MM.1S (cell line): ENCODE measurements around the gene LIMS3.
"Not testable (repeated sequence)": the region's sequence is repeated elsewhere in the genome, so short reads cannot be mapped to it uniquely, and the experiment has no call there.

ENCODE experiments used
- DNase-seq: peaks from one replicate; pipeline ENCODE4 v3.0.0-alpha.2; 2015
- H2AFZ ChIP-seq: fragments of 300-600 bp; sonication (generic); 2 replicates; pipeline ENCODE4 v1.6.0; 2016; ENCODE audit warnings: antibody characterized with exemption, low read length
- H3F3A ChIP-seq: fragments of 300-600 bp; sonication (generic); 2 replicates; pipeline ENCODE4 v1.6.1; 2016; ENCODE audit warnings: mild to moderate bottlenecking, antibody characterized with exemption, low read length, moderate library complexity, mixed read lengths; ENCODE audit not compliant: insufficient read depth
- H3K27ac ChIP-seq: fragments of 300-600 bp; sonication (generic); 2 replicates; pipeline ENCODE4 v1.5.1; 2016; ENCODE audit warnings: mild to moderate bottlenecking, low read length
- H3K27me3 ChIP-seq: fragments of 300-600 bp; sonication (generic); replicated peaks from 2 replicates; pipeline ENCODE4 v1.6.0; 2016; ENCODE audit warnings: low read length; ENCODE audit not compliant: insufficient read depth
- H3K36me3 ChIP-seq: fragments of 300-600 bp; sonication (generic); replicated peaks from 2 replicates; pipeline ENCODE4 v1.6.1; 2016; ENCODE audit warnings: mild to moderate bottlenecking, low read length, mixed read lengths; ENCODE audit not compliant: insufficient read depth
- H3K4me1 ChIP-seq: fragments of 300-600 bp; sonication (generic); 2 replicates; pipeline ENCODE4 v1.6.1; 2016; ENCODE audit warnings: low read length, mixed read lengths
- H3K4me2 ChIP-seq: fragments of 300-600 bp; sonication (generic); 2 replicates; pipeline ENCODE4 v1.6.0; 2016; ENCODE audit warnings: low read depth, low read length
- H3K4me3 ChIP-seq: fragments of 300-600 bp; sonication (generic); 2 replicates; pipeline ENCODE4 v1.5.1; 2016; ENCODE audit warnings: low read length, mixed read lengths
- H3K79me2 ChIP-seq: fragments of 300-600 bp; sonication (generic); 2 replicates; pipeline ENCODE4 v1.6.1; 2016; ENCODE audit warnings: mixed run types, low read length, mixed read lengths
- H3K9ac ChIP-seq: fragments of 300-600 bp; sonication (generic); 2 replicates; pipeline ENCODE4 v1.6.1; 2016; ENCODE audit warnings: low read length, mixed read lengths
- H3K9me2 ChIP-seq: fragments of 300-600 bp; sonication (generic); replicated peaks from 2 replicates; pipeline ENCODE4 v1.6.1; 2016; ENCODE audit warnings: mild to moderate bottlenecking, low read length, mixed read lengths; ENCODE audit not compliant: insufficient read depth
- H3K9me3 ChIP-seq: fragments of 300-600 bp; sonication (generic); replicated peaks from 2 replicates; pipeline ENCODE4 v1.6.1; 2016; ENCODE audit warnings: mild to moderate bottlenecking, low read length, mixed read lengths; ENCODE audit not compliant: insufficient read depth
- H4K20me1 ChIP-seq: fragments of 300-600 bp; sonication (generic); 2 replicates; pipeline ENCODE4 v1.6.1; 2016; ENCODE audit warnings: mild to moderate bottlenecking, low read length, moderate library complexity, mixed read lengths; ENCODE audit not compliant: insufficient read depth

The LIMS3 gene

GRCh38 chr2:109936534-109936933 is 38.0 kb downstream of the LIMS3 start:
- not testable (repeated sequence) for H3K4me3 ChIP-seq

GRCh38 chr2:109945362-109945761 is 46.9 kb downstream of the LIMS3 start:
- H3K4me2 ChIP-seq, H3K36me3 ChIP-seq, H3K27ac ChIP-seq, H3F3A ChIP-seq, H3K27me3 ChIP-seq, H4K20me1 ChIP-seq, H3K9ac ChIP-seq, H2AFZ ChIP-seq, H3K9me3 ChIP-seq, H3K4me3 ChIP-seq, H3K79me2 ChIP-seq, H3K4me1 ChIP-seq, DNase-seq, H3K9me2 ChIP-seq: not testable (repeated sequence)

More at GRCh38 chr2:109936534-109936933, 38.0 kb downstream of the LIMS3 start:
- H4K20me1 ChIP-seq, H3K36me3 ChIP-seq, H3K79me2 ChIP-seq, H3K9me2 ChIP-seq, H3K4me1 ChIP-seq, H3K4me2 ChIP-seq, H2AFZ ChIP-seq, H3K27me3 ChIP-seq, H3K27ac ChIP-seq, H3F3A ChIP-seq, H3K9me3 ChIP-seq, H3K9ac ChIP-seq, DNase-seq: not testable (repeated sequence)

DNA sequence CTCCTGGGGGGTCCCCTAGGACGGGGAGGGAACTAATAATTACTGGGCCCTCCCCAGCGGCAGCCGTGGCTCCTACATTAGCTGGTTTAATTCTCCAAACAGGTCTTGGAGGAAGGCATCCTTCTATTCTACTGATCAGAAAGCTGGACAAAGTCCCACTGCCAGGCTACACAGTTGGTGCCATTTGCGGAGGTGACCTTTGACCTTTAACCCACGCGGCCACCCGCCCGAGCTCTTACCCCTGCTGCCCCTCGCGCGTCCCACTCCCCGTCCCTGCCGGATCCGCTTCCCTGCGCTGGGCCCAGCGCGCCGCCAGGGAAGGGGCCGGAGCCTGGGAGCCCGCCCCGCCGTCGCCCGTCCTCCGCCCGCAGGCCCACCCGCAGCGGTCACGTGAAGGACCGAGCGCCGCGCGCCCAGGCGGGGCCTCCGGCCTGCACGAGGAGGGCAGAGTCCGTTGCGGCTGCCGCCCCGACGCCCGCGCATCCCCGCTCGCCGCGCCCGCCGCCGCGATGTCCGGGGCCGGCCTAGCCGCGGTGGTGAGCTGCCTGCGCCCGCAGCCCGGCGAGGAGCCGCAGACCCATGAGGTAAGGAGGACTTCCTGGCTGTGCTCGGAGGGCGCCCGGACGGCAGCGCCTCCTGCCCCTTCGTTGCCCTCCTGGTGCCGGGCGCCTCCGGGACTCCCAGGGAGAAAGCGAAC is 48.9 kb downstream of the LIMS3 start:
- H3F3A ChIP-seq, H3K4me1 ChIP-seq, H3K27me3 ChIP-seq, H3K9me3 ChIP-seq, H3K9me2 ChIP-seq, H3K9ac ChIP-seq, H3K4me2 ChIP-seq, H3K36me3 ChIP-seq, DNase-seq, H3K4me3 ChIP-seq, H4K20me1 ChIP-seq, H3K27ac ChIP-seq, H2AFZ ChIP-seq, H3K79me2 ChIP-seq: not testable (repeated sequence)

- H3K9me2 ChIP-seq, H3K79me2 ChIP-seq, DNase-seq, H3K4me3 ChIP-seq, H2AFZ ChIP-seq, H3K9ac ChIP-seq, H3K4me1 ChIP-seq, H3K36me3 ChIP-seq, H3F3A ChIP-seq, H3K9me3 ChIP-seq, H3K27ac ChIP-seq, H3K27me3 ChIP-seq, H3K4me2 ChIP-seq, H4K20me1 ChIP-seq: not testable (repeated sequence)
These were observed 49.6 kb downstream of the LIMS3 start for GRCh38 chr2:109947959-109948520.

DNA sequence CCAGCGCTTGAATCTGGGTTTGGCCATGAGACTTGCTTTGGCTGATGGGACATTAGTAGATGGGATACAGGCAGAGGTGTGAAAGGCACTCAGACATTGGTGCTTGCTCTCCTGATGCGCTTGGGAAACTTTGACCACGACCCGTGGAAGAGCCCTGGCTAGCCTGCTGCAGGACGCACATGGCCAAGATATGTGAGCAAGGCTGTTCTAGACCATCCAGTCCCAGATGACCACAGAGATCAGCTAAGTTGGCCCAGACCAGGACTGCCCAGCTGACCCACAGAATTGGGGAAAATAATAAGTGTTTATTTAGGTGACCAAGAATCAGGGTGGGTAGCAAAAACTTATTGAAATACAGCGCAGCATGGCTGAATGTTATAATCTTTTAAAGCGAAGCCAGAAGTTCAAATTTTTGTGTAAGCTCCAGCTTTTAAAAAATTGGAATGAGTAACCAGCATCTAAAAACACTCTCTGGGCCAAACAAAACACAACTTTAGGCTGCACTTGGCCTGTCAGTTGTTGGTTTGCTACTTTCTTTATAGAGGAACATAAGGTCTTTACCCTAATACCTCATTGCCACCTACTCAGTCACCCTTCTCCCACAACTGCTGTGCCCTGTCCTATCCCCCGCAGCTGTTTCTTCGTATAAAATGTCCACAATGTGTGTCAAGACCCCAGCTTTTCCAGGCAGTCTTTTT is 51.8 kb downstream of the LIMS3 start:
- H3K9me3 ChIP-seq, H3K4me2 ChIP-seq, H3K9ac ChIP-seq, H3K4me3 ChIP-seq, H3K27me3 ChIP-seq, H3K36me3 ChIP-seq, H3K9me2 ChIP-seq, H3K4me1 ChIP-seq, H3K27ac ChIP-seq, DNase-seq, H4K20me1 ChIP-seq, H3F3A ChIP-seq, H2AFZ ChIP-seq, H3K79me2 ChIP-seq: not testable (repeated sequence)

GRCh38 chr2:109963942-109964341 is 65.5 kb downstream of the LIMS3 start:
- not testable (repeated sequence) for H3K9ac ChIP-seq, H3K9me2 ChIP-seq, H3K4me2 ChIP-seq, H3K4me3 ChIP-seq, DNase-seq, H3K9me3 ChIP-seq, H3K79me2 ChIP-seq, H2AFZ ChIP-seq, H3F3A ChIP-seq, H3K4me1 ChIP-seq, H4K20me1 ChIP-seq, H3K36me3 ChIP-seq, H3K27me3 ChIP-seq, H3K27ac ChIP-seq

DNA sequence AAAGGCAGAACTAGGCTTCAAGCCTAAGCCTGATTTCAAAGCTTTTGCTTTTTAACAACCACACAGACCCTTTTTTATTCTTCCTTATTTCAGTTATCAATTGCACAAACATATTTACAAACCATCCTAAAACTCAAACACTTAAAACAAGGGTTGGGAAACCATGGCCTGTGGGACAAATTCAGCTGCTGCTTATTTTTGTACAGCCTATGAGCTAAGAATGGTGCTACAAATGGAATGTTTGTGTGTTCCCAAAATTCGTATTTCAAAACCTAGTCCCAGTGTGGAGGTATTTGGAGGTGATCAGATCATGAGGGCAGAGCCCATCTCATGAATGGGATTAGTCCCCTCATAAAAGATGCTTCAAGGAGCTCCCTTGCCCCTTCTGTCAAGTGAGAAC is 67.0 kb downstream of the LIMS3 start:
- not testable (repeated sequence) for H4K20me1 ChIP-seq, H3K9me2 ChIP-seq, H3K36me3 ChIP-seq, H3K79me2 ChIP-seq, H3K27ac ChIP-seq, H3K4me1 ChIP-seq, H2AFZ ChIP-seq, H3K4me3 ChIP-seq, H3K9ac ChIP-seq, DNase-seq, H3F3A ChIP-seq, H3K9me3 ChIP-seq, H3K27me3 ChIP-seq, H3K4me2 ChIP-seq
